Mammary epithelial cell (primary cell): ENCODE data around the gene TSPAN14.

Experiments
- CTCF ChIP-seq, 2 donors: IDR thresholded peaks in 1 of 2; conservative IDR thresholded peaks in 1 of 2; 2 replicates each; pipeline ENCODE4 v1.5.1; 2011 to 2012; ENCODE audit warnings: inconsistent platforms in 2 of 2, low read length in 2 of 2, mild to moderate bottlenecking in 2 of 2, control low read depth in 1 of 2, low read depth in 1 of 2; ENCODE audit not compliant: insufficient read depth in 1 of 2; ENCODE audit errors: extremely low read depth in 1 of 2
- EZH2 ChIP-seq: IDR thresholded peaks from 2 replicates; pipeline ENCODE4 v1.6.1; 2012; ENCODE audit warnings: low read length, inconsistent platforms, borderline replicate concordance

GRCh38 chr10:80529604-80530003, 75.5 kb downstream of the TSPAN14 start:
- TF ChIP-seq EZH2 (no peak), CTCF (conservative IDR thresholded peaks at IDR 0.05 in 1 of 2, IDR thresholded peaks at IDR 0.05 in 1 of 2; ENCODE audit: extremely low read depth in 1 of 2, insufficient read depth in 1 of 2, low read depth in 1 of 2, low read length in 2 of 2) (no peak)
